D721Med (cell line): ENCODE data around the gene ABHD11.
"Not testable (repeated sequence)": the region's sequence is repeated elsewhere in the genome, so short reads cannot be mapped to it uniquely, and the experiment has no call there.

Experiments
- DNase-seq: peaks from one replicate; pipeline ENCODE4 v3.0.0; 2011; ENCODE audit warnings: low spot score; ENCODE audit not compliant: insufficient read length
- FAIRE-seq: peaks from 2 replicates; lab custom pipeline; 2011; peaks lifted over from hg19 to GRCh38; lab: Jason Lieb, UNC
- TF ChIP-seq, protein P1 (sequence below): IDR thresholded peaks from 2 replicates; pipeline ENCODE4 v1.5.1; 2012; ENCODE audit warnings: mild to moderate bottlenecking, control low read depth; ENCODE audit not compliant: insufficient read depth; ENCODE audit errors: missing control alignments

ABHD11 gene, protein sequence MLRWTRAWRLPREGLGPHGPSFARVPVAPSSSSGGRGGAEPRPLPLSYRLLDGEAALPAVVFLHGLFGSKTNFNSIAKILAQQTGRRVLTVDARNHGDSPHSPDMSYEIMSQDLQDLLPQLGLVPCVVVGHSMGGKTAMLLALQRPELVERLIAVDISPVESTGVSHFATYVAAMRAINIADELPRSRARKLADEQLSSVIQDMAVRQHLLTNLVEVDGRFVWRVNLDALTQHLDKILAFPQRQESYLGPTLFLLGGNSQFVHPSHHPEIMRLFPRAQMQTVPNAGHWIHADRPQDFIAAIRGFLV

DNA sequence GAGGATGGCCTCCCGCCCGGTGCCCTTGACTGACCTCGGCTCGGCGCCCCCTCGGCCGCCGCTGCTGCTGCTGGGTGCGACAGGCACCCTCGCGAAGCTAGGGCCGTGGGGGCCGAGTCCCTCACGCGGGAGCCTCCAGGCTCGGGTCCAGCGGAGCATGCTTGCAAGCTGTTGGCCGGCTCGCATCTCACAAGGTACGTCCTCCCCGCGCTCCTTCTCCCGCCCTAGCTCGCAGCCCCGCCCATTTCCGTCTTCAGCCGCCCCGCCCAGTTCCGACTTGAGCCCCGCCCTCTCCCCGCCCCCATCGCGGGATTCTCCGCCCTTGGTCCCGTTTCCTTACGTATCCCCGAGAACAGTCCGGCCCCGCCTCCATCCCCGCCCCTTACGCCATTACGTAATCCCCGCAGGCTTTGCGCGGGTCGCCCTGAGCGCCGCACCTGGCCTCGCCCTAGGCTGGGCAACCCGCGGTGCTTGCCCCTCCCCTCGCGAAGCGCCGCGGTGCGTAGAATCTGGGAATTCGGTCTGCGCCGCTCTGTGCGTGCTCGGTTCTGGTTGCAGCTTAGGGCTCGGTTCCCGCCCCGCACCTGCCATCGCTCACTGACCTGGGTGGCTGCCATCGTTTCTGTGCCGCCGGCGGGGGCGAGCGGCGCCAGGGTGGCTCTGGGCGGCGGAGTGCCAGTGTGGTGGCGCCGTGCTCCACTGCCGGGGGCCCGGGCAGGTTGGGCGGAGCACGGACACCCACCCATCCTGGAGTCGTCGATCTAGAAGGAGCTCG lies at the start of gene ABHD11:
TSS of gene ABHD11 (minus strand) at position 191 of the 775 bp plus-strand sequence. CDS start at position 159, 32 bp downstream.
- DNase-seq (peak; percentile 96), FAIRE-seq (no peak)
- TF ChIP-seq, protein P1, sequence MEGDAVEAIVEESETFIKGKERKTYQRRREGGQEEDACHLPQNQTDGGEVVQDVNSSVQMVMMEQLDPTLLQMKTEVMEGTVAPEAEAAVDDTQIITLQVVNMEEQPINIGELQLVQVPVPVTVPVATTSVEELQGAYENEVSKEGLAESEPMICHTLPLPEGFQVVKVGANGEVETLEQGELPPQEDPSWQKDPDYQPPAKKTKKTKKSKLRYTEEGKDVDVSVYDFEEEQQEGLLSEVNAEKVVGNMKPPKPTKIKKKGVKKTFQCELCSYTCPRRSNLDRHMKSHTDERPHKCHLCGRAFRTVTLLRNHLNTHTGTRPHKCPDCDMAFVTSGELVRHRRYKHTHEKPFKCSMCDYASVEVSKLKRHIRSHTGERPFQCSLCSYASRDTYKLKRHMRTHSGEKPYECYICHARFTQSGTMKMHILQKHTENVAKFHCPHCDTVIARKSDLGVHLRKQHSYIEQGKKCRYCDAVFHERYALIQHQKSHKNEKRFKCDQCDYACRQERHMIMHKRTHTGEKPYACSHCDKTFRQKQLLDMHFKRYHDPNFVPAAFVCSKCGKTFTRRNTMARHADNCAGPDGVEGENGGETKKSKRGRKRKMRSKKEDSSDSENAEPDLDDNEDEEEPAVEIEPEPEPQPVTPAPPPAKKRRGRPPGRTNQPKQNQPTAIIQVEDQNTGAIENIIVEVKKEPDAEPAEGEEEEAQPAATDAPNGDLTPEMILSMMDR = no peak

DNA sequence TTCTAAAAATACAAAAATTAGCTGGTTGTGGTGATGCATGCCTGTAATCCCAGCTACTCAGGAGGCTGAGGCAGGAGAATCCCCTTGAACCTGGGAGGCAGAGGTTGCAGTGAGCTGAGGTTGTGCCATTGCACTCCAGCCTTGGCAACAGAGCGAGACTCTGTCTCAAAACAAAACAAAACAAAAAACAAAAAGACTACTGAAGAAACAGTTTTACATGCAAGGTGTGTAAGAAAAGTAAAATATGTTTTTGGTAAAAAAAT lies 49.1 kb upstream of the ABHD11 start:
- not testable (repeated sequence) for DNase-seq, FAIRE-seq

DNA sequence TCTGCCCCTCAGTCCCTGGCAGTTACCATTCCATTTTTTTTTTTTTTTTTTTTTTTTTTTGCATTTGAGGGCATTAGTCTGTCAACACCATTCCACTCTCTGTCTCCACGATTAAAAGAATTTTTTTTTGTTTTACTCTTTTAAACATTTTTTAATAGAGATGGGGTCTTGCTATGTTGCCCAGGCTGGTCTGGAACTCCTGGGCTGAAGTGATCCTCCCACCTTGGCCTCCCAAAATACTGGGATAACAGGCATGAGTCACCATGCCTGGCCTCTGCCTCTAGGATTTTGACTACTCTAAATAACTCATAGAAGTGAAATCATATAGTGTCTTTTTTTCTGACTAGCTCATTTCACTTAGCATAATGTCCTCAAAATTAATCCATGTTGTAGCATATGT lies 48.0 kb upstream of the ABHD11 start:
- DNase-seq (no peak), FAIRE-seq (no peak)
- TF ChIP-seq, protein P1 = no peak

DNA sequence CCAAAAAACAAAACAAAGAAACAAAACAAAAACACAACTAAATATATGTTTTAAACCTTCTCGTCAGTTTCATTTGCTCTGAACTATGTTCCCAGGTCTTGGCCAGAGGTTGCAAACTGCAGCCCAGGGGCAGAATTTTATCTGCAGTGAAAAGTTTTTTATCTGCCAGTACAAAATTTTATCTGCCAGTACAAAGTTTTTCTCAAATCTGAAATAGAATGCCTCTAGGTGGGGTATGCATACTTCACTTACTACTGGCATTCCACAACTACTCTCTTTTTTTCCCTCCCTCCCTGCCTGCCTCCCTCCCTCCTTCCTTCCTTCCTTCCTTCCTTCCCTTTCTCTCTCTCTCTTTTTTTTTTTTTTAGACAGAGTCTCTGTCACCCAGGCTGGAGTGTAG lies 40.9 kb upstream of the ABHD11 start:
- FAIRE-seq (no peak), DNase-seq (no peak)
- TF ChIP-seq, protein P1 = no peak

DNA sequence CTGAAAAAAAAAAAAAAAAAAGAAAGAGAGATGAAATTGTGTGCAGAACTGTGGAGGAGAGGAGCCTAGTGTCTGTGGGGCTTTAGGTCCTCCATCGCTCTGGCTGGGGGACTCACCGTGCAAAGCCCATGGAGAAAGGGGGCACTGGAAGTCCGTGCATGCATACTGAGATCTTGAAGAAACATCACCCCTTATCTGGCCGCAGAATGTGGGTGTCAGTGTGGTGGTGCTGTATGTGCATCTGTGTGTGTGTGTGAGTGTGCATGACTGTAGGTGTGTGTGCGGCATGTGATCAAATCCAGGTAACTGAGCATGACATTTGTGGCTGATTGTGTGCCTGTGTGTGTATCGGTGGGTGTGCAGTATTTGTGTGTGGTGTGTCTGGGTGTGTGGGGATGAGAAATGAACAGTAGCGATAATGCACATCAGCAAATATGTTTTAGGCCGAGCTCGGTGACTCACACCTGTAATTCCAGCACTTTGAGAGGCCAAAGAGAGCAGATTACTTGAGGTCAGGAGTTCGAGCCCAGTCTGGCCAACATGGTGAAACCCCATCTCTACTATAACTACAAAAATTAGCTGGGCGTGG lies 40.3 kb upstream of the ABHD11 start:
- TF ChIP-seq, protein P1 = no peak
- DNase-seq = no peak
- no peak for FAIRE-seq

DNA sequence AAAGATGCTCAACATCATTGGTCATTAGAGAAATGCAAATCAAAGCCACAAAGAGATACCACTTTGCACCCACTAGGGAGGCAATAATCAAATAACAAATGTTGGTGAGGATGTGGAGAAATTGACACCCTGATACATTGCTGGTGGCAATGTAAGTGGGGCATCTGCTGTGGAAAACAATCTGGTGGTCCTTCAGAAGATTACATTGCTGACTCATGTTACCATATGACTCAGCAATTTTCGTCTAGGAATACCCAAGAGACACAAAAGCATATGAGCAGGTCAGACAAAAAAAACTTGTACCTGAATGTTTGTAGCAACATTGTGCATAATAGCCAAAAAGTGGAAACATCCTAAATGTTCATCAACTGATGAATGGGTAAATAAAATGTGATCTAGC lies 36.3 kb upstream of the ABHD11 start:
- no peak for FAIRE-seq
- no peak for DNase-seq
- TF ChIP-seq, protein P1 = no peak

DNA sequence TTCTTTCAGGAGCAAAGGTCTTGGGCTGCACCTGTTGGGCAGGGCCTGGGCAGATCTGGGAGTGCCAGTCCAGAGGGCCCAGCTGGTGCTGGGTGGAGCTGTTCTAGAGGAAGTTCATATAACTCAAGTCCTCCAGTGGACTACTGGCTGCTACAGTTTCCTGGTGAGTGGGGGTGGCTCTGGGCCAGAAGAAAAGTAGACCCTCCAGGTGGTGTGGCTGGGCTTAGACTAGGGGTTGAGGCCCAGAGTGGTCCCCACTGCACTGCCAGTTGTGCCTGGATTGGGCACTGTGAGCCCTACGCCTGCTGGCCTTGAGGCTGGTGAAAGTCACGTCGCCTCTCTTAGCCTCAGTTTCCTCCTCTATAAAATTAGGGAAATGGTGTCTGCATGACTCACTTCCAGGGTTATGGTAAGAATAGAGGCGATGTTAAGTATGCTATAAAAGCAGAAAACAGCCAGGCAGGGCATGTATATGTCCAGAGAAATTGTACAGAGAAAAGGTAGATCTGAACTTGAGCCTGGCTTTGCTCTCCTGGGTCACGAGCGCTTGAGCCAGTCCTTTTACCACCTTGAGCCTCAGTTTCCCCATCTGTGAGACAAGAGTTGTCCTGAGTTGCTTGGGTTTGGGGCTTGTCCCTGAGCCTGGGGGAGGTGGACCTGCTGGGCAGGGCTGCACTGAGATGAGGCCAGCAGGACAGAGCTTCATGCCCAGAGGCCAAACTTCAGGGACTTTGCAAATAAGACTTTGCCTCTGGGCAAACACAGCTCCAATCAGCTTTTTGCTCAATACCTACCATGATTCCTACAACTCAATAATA lies 35.3 kb upstream of the ABHD11 start:
- FAIRE-seq = no peak
- TF ChIP-seq, protein P1 = no peak
- DNase-seq = no peak
